Measurements from ENCODE around the gene LTBP3. TPM values are rescaled to one million over a fixed set of nuclear protein-coding genes. Genes with fewer than 3 reads are reported as not detected.

Gene LTBP3
- total RNA-seq, 2 experiments from 2014 or later, result 11.2 to 13.8 TPM

DNA sequence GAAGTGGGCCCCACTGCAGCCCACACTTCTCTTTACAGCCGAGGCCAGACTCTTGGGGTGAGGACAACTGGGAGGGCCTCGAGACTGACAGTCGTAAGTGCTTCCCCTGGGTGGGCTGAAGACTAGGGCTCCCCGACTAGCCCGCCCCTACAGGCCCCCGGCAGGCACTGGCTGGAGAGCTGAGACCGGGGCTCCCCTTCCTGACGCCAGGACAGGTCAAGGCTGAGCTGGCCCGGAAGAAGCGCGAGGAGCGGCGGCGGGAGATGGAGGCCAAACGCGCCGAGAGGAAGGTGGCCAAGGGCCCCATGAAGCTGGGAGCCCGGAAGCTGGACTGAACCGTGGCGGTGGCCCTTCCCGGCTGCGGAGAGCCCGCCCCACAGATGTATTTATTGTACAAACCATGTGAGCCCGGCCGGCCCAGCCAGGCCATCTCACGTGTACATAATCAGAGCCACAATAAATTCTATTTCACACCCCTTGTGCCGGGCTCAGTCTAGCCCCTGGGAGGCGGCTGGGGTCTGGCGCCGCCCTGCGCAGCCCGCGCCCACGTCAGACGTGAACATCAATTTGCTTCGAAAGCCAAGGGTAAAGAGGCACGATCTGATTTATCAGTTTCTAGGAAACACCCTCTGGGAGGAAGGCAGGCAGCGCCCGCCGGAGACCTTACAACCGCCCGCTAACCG, 19.8 kb downstream of the LTBP3 start:
- TF ChIP-seq CTCF (conservative IDR thresholded peaks at IDR 0.05; ENCODE audit: low read length) (no peak), EZH2phosphoT487 (IDR thresholded peaks at IDR 0.05; ENCODE audit: borderline replicate concordance, low read depth, low read length) (no peak)
- intact Hi-C loops (cut with micrococcal nuclease; ENCODE audit: unreplicated experiment), result no loop called here
- Histone ChIP-seq H3K4me2 (ENCODE audit: low read length) (no peak overlapping the region), H2AFZ (ENCODE audit: low read length) (no peak overlapping the region), H3K4me3 (ENCODE audit: low read depth, low read length, poor library complexity, severe bottlenecking) (no peak overlapping the region), H3K36me3 (ENCODE audit: insufficient read depth, low read length) (peaks cover 11% of the 10 kb centered on the region; the same call in 1 of the 2 replicates), H3K27ac (ENCODE audit: low read depth, low read length, poor library complexity, severe bottlenecking) (no peak overlapping the region), H3K4me1 (ENCODE audit: insufficient read depth, low read length, poor library complexity, severe bottlenecking) (peaks cover 20% of the 10 kb centered on the region), H3K9me3 (ENCODE audit: low read length) (no peaks in the 10 kb centered on the region), H4K20me1 (ENCODE audit: insufficient read depth, low read length) (no peaks in the 10 kb centered on the region), H3K79me2 (ENCODE audit: insufficient read depth, low read depth, low read length) (no peaks in the 10 kb centered on the region), H3K9me2 (ENCODE audit: insufficient read depth, low read length) (no peaks in the 10 kb centered on the region)
- POLR2A ChIA-PET, result no interaction called here
- CTCF ChIA-PET (ENCODE audit: unreplicated experiment), result interaction anchor here (0.5 kb wide), 1 partner anchor 9 kb away, joined by 3 read pairs; no protein-coding TSS in a partner anchor
- DNase-seq (ENCODE audit: low spot score), result no peak
- BruUV-seq (replicated peaks), result TSS peak; percentile 76

DNA sequence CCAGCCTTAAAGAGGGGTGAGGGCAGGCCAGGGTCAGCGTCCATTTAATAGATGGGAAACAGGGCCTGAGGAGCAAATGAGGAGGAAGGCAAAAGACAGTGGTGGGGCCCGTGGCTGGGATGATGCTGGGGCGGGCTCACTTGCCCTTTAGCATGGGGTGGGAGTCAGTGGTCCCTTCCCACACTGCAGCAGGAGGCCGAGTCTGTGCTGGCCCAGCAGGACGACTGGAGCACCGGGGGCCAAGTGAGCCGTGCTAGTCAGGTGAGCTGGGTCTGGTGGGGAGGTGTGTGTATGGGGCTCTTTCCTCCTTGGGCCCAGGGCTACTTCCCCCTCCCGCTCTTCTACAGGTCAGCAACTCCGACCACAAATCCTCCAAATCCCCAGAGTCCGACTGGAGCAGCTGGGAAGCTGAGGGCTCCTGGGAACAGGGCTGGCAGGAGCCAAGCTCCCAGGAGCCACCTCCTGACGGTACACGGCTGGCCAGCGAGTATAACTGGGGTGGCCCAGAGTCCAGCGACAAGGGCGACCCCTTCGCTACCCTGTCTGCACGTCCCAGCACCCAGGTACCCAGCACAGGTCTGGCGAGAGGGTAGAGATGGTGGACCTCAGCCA, 20.4 kb downstream of the LTBP3 start:
- no peaks in the 10 kb centered on the region for H3K79me2 ChIP-seq (ENCODE audit: insufficient read depth, low read depth, low read length)
- H3K4me3 ChIP-seq (ENCODE audit: low read depth, low read length, poor library complexity, severe bottlenecking), result no peak overlapping the region
- no peak overlapping the region for H2AFZ ChIP-seq (ENCODE audit: low read length)
- H3K36me3 ChIP-seq (ENCODE audit: insufficient read depth, low read length), result peaks cover 13% of the 10 kb centered on the region; the same call in 1 of the 2 replicates
- no peak for DNase-seq (ENCODE audit: low spot score)
- no peaks in the 10 kb centered on the region for H3K9me2 ChIP-seq (ENCODE audit: insufficient read depth, low read length)
- H4K20me1 ChIP-seq (ENCODE audit: insufficient read depth, low read length), result no peaks in the 10 kb centered on the region
- POLR2A ChIA-PET, result no interaction called here
- BruUV-seq (replicated peaks), result no TSS peak
- TF ChIP-seq EZH2phosphoT487 (IDR thresholded peaks at IDR 0.05; ENCODE audit: borderline replicate concordance, low read depth, low read length), result no peak
- TF ChIP-seq CTCF (conservative IDR thresholded peaks at IDR 0.05; ENCODE audit: low read length), result no peak
- no peaks in the 10 kb centered on the region for H3K9me3 ChIP-seq (ENCODE audit: low read length)
- no peak overlapping the region for H3K27ac ChIP-seq (ENCODE audit: low read depth, low read length, poor library complexity, severe bottlenecking)
- no peak overlapping the region for H3K4me2 ChIP-seq (ENCODE audit: low read length)
- intact Hi-C loops (cut with micrococcal nuclease; ENCODE audit: unreplicated experiment), result no loop called here
- H3K4me1 ChIP-seq (ENCODE audit: insufficient read depth, low read length, poor library complexity, severe bottlenecking), result peaks cover 20% of the 10 kb centered on the region
- CTCF ChIA-PET (ENCODE audit: unreplicated experiment), result no interaction called here

- H3K79me2 ChIP-seq (ENCODE audit: insufficient read depth, low read depth, low read length), result no peaks in the 10 kb centered on the region
- no peaks in the 10 kb centered on the region for H3K9me3 ChIP-seq (ENCODE audit: low read length)
- no peak overlapping the region for H3K4me3 ChIP-seq (ENCODE audit: low read depth, low read length, poor library complexity, severe bottlenecking)
- H3K4me2 ChIP-seq (ENCODE audit: low read length), result no peak overlapping the region
- H3K9me2 ChIP-seq (ENCODE audit: insufficient read depth, low read length), result no peaks in the 10 kb centered on the region
- H4K20me1 ChIP-seq (ENCODE audit: insufficient read depth, low read length), result no peaks in the 10 kb centered on the region
- ChIA-PET CTCF (ENCODE audit: unreplicated experiment) (no interaction called here), POLR2A (no interaction called here)
- BruUV-seq (replicated peaks), result no TSS peak
- intact Hi-C loops (cut with micrococcal nuclease; ENCODE audit: unreplicated experiment), result no loop called here
- H2AFZ ChIP-seq (ENCODE audit: low read length), result no peak overlapping the region
- H3K4me1 ChIP-seq (ENCODE audit: insufficient read depth, low read length, poor library complexity, severe bottlenecking), result peaks cover 20% of the 10 kb centered on the region
- H3K27ac ChIP-seq (ENCODE audit: low read depth, low read length, poor library complexity, severe bottlenecking), result no peak overlapping the region
- peaks cover 18% of the 10 kb centered on the region; the same call in 1 of the 2 replicates for H3K36me3 ChIP-seq (ENCODE audit: insufficient read depth, low read length)
- TF ChIP-seq EZH2phosphoT487 (IDR thresholded peaks at IDR 0.05; ENCODE audit: borderline replicate concordance, low read depth, low read length) (no peak), CTCF (conservative IDR thresholded peaks at IDR 0.05; ENCODE audit: low read length) (no peak)
- DNase-seq (ENCODE audit: low spot score), result no peak
Observed at GRCh38 chr11:65537296-65537597, 20.9 kb downstream of the LTBP3 start.

All from OCI-LY7 (cell line).